Measurements from ENCODE around the gene TCP10L. TPM values are rescaled to one million over a fixed set of nuclear protein-coding genes. Genes with fewer than 3 reads are reported as not detected.

TCP10L gene
- total and polyA plus RNA-seq, 10 of the 15 experiments (the other 5 are each of a cell fraction or from before 2014, with no cell fraction given), result 0.11 to 0.45 (median 0.19) TPM; not detected in 3

GRCh38 chr21:32603131-32603530, 17.8 kb upstream of the TCP10L start:
- H3K4me1 ChIP-seq (ENCODE audit: control insufficient read depth, insufficient read depth, low read length), result no peaks in the 10 kb centered on the region
- no peak overlapping the region for H3K27ac ChIP-seq (ENCODE audit: control insufficient read depth, insufficient read depth)
- no peak for TF ChIP-seq BCLAF1 (IDR thresholded peaks at IDR 0.05)
- no peak for TF ChIP-seq ZNF274 (IDR thresholded peaks at IDR 0.05; ENCODE audit: insufficient read depth, insufficient read length)
- no peak overlapping the region for H2AFZ ChIP-seq (ENCODE audit: control insufficient read depth, low read depth, low read length)
- H3K9ac ChIP-seq (ENCODE audit: control insufficient read depth, insufficient read depth, low read length), result no peak overlapping the region
- ChIA-PET CTCF (interaction anchor here (5.1 kb wide), 1 partner anchor 200 kb away, joined by 90 read pairs; no protein-coding TSS in a partner anchor), RAD21 (ENCODE audit: unreplicated experiment) (no interaction called here), POLR2A (no interaction called here), SMC1A (ENCODE audit: uncharacterized antibody, unreplicated experiment) (no interaction called here)
- ATAC-seq (no peak), FAIRE-seq (no peak), DNase-seq (ENCODE audit: low read depth, low spot score) (no peak)
- no peaks in the 10 kb centered on the region for H3K79me2 ChIP-seq (ENCODE audit: control insufficient read depth, insufficient read depth, low read length)
- 99% methylated on average over 8 of the region's 8 CpGs for WGBS (ENCODE audit: insufficient coverage, insufficient replicate concordance, low lambda C conversion rate, missing lambda C conversion rate)
- intact Hi-C loops (cut with micrococcal nuclease; ENCODE audit: unreplicated experiment), result loop anchor here (10.0 kb wide), 1 partner anchor 738 kb away; no protein-coding TSS in a partner anchor
- H3K27me3 ChIP-seq (replicated peaks in 1 of 2; ENCODE audit: control insufficient read depth in 2 of 2, insufficient read depth in 2 of 2, low read length in 1 of 2), result no peaks in the 10 kb centered on the region
- no peaks in the 10 kb centered on the region for H3K9me3 ChIP-seq (replicated peaks; ENCODE audit: control insufficient read depth, insufficient read depth, low read length)
- H4K20me1 ChIP-seq (ENCODE audit: control insufficient read depth, insufficient read depth), result no peaks in the 10 kb centered on the region
- H3K4me2 ChIP-seq (ENCODE audit: control insufficient read depth, insufficient read depth), result no peak overlapping the region
- H3K4me3 ChIP-seq, result no peak overlapping the region
- in situ Hi-C loops (cut with MboI), result loop anchor here (10.0 kb wide), 1 partner anchor 198 kb away; no protein-coding TSS in a partner anchor
- H3K36me3 ChIP-seq (ENCODE audit: control insufficient read depth in 2 of 2, insufficient read depth in 2 of 2, low read length in 1 of 2), result peaks cover 7 to 26% of the 10 kb centered on the region in 2 experiments; a peak in 3 of 4 replicates
- no TSS peak for BruUV-seq (replicated peaks)

DNA sequence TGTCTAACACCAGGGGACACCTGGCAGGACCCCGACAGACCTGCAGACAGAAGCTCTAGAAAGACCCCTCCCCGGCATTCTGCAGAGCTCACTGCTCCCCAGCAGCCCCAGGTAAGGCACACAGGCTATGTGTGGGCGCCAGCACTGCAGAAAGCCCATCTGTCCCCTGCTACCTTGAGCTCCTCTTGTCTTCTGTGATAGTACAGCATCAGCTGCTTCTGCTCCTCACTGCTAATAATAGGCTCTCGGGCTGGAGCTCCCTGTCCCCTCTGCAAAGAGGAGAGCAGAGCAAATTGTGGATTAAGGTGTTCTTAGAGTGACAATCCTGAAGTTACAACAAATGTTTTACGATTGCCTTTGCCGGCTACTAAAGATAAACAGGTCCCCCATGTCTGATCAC, 16.8 kb upstream of the TCP10L start:
- SMC1A ChIA-PET (ENCODE audit: uncharacterized antibody, unreplicated experiment), result no interaction called here
- H2AFZ ChIP-seq (ENCODE audit: control insufficient read depth, low read depth, low read length), result no peak overlapping the region
- H3K27ac ChIP-seq (ENCODE audit: control insufficient read depth, insufficient read depth), result no peak overlapping the region
- intact Hi-C loops (cut with micrococcal nuclease; ENCODE audit: unreplicated experiment) (loop anchor here (10.0 kb wide), 1 partner anchor 737 kb away; no protein-coding TSS in a partner anchor), in situ Hi-C loops (cut with MboI) (loop anchor here (10.0 kb wide), 1 partner anchor 197 kb away; no protein-coding TSS in a partner anchor)
- RAD21 ChIA-PET (ENCODE audit: unreplicated experiment), result interaction anchor here (1.7 to 3.2 kb wide), 2 partner anchors 199 to 201 kb away, joined by 9 to 17 read pairs; no protein-coding TSS in a partner anchor
- BruUV-seq (replicated peaks), result no TSS peak
- WGBS (ENCODE audit: insufficient coverage, insufficient replicate concordance, low lambda C conversion rate, missing lambda C conversion rate), result 95% methylated on average over 6 of the region's 6 CpGs
- POLR2A ChIA-PET, result interaction anchor here (0.6 to 1.3 kb wide), 2 partner anchors 10 to 35 kb away, joined by 3 to 4 read pairs; partner anchors contain the start of gene CFAP298
- H4K20me1 ChIP-seq (ENCODE audit: control insufficient read depth, insufficient read depth), result no peaks in the 10 kb centered on the region
- DNase-seq (ENCODE audit: low read depth, low spot score) (no peak), ATAC-seq (no peak), FAIRE-seq (no peak)
- CTCF ChIA-PET, result interaction anchor here (1.2 to 5.1 kb wide), 9 partner anchors 9 to 217 kb away, joined by 3 to 90 read pairs (median 5); partner anchors contain the start of genes CFAP298 and TCP10L
- H3K4me2 ChIP-seq (ENCODE audit: control insufficient read depth, insufficient read depth), result no peak overlapping the region
- H3K9me3 ChIP-seq (replicated peaks; ENCODE audit: control insufficient read depth, insufficient read depth, low read length), result no peaks in the 10 kb centered on the region
- H3K27me3 ChIP-seq (replicated peaks in 1 of 2; ENCODE audit: control insufficient read depth in 2 of 2, insufficient read depth in 2 of 2, low read length in 1 of 2), result no peaks in the 10 kb centered on the region
- H3K9ac ChIP-seq (ENCODE audit: control insufficient read depth, insufficient read depth, low read length), result no peak overlapping the region
- no peaks in the 10 kb centered on the region for H3K79me2 ChIP-seq (ENCODE audit: control insufficient read depth, insufficient read depth, low read length)
- no peak overlapping the region for H3K4me3 ChIP-seq
- peaks cover 7 to 24% of the 10 kb centered on the region in 2 experiments; a peak in 3 of 4 replicates for H3K36me3 ChIP-seq (ENCODE audit: control insufficient read depth in 2 of 2, insufficient read depth in 2 of 2, low read length in 1 of 2)
- H3K4me1 ChIP-seq (ENCODE audit: control insufficient read depth, insufficient read depth, low read length), result no peaks in the 10 kb centered on the region
- TF ChIP-seq WRNIP1 (IDR thresholded peaks at IDR 0.05; ENCODE audit: borderline replicate concordance, low read depth, low read length) (no peak), MEF2B (IDR thresholded peaks at IDR 0.05; ENCODE audit: partially characterized antibody, poor library complexity, severe bottlenecking) (no peak), NFXL1 (IDR thresholded peaks at IDR 0.05; ENCODE audit: borderline replicate concordance) (no peak), ZBTB40 (IDR thresholded peaks at IDR 0.05; ENCODE audit: borderline replicate concordance) (no peak), BCL11A (IDR thresholded peaks at IDR 0.05; ENCODE audit: low read depth, low read length) (no peak), SIX5 (IDR thresholded peaks at IDR 0.05; ENCODE audit: low read depth, low read length, severe bottlenecking) (no peak), ATF7 (IDR thresholded peaks at IDR 0.05; ENCODE audit: low read depth) (no peak), ZNF217 (IDR thresholded peaks at IDR 0.05) (no peak)
